H9 (cell line): ENCODE measurements around the gene TMPRSS6. TPM values are rescaled to one million over a fixed set of nuclear protein-coding genes. Genes with fewer than 3 reads are reported as not detected.

Source experiments
- DNase-seq: peaks from one replicate; pipeline ENCODE4 v3.0.0-alpha.2; 2017
- H2AFZ ChIP-seq: one replicate; pipeline ENCODE4 v1.6.1; 2013; ENCODE audit warnings: mild to moderate bottlenecking, low read length, control low read depth, moderate library complexity
- H2AK5ac ChIP-seq: 2 replicates; pipeline ENCODE4 v1.6.1; 2013; ENCODE audit warnings: low read length, control low read depth, mixed read lengths; ENCODE audit not compliant: insufficient read length
- H2BK120ac ChIP-seq: one replicate; pipeline ENCODE4 v1.6.1; 2013; ENCODE audit warnings: low read depth, mild to moderate bottlenecking, low read length, control low read depth, inconsistent platforms; ENCODE audit not compliant: poor library complexity, severe bottlenecking
- H2BK12ac ChIP-seq: 2 replicates; pipeline ENCODE4 v1.6.1; 2013; ENCODE audit warnings: low read length, control low read depth, mixed read lengths, low read depth; ENCODE audit not compliant: insufficient read length
- H2BK15ac ChIP-seq: 2 replicates; pipeline ENCODE4 v1.6.1; 2013; ENCODE audit warnings: low read depth, low read length, control low read depth
- H2BK20ac ChIP-seq: one replicate; pipeline ENCODE4 v1.6.1; 2013; ENCODE audit warnings: low read depth, mild to moderate bottlenecking, low read length, control low read depth, inconsistent platforms; ENCODE audit not compliant: poor library complexity, severe bottlenecking
- H2BK5ac ChIP-seq: 2 replicates; pipeline ENCODE4 v1.6.1; 2013; ENCODE audit warnings: low read length, control low read depth, mixed read lengths; ENCODE audit not compliant: insufficient read length
- H3K14ac ChIP-seq: 2 replicates; pipeline ENCODE4 v1.6.1; 2013; ENCODE audit warnings: low read length, control low read depth; ENCODE audit not compliant: insufficient read depth
- H3K18ac ChIP-seq: 2 replicates; pipeline ENCODE4 v1.6.1; 2013; ENCODE audit warnings: low read depth, mild to moderate bottlenecking, mixed read lengths, low read length, control low read depth; ENCODE audit not compliant: insufficient read length
- H3K23ac ChIP-seq: 2 replicates; pipeline ENCODE4 v1.6.1; 2013; ENCODE audit warnings: low read length, control low read depth, mixed read lengths, low read depth; ENCODE audit not compliant: insufficient read length
- H3K23me2 ChIP-seq: 2 replicates; pipeline ENCODE4 v1.6.1; 2013; ENCODE audit warnings: low read depth, mild to moderate bottlenecking, mixed read lengths, low read length, control low read depth; ENCODE audit not compliant: insufficient read length, poor library complexity, severe bottlenecking
- H3K27ac ChIP-seq: 2 replicates; pipeline ENCODE4 v1.5.1; 2013; ENCODE audit warnings: low read length, control low read depth, mixed read lengths, low read depth; ENCODE audit not compliant: insufficient read length
- H3K27me3 ChIP-seq: 2 replicates; pipeline ENCODE4 v1.6.1; 2013; ENCODE audit warnings: low read length, control low read depth, inconsistent platforms; ENCODE audit not compliant: insufficient read depth
- H3K4ac ChIP-seq: 2 replicates; pipeline ENCODE4 v1.6.1; 2013; ENCODE audit warnings: low read depth, mild to moderate bottlenecking, control low read depth, inconsistent platforms, low read length, moderate library complexity
- H3K4me1 ChIP-seq: 2 replicates; pipeline ENCODE4 v1.6.1; 2013; ENCODE audit warnings: low read length, control low read depth, inconsistent platforms; ENCODE audit not compliant: insufficient read depth
- H3K4me2 ChIP-seq: 2 replicates; pipeline ENCODE4 v1.6.1; 2013; ENCODE audit warnings: low read length, control low read depth, mixed read lengths; ENCODE audit not compliant: insufficient read length, insufficient read depth
- H3K56ac ChIP-seq: 2 replicates; pipeline ENCODE4 v1.6.1; 2013; ENCODE audit warnings: low read depth, mild to moderate bottlenecking, mixed read lengths, low read length, control low read depth; ENCODE audit not compliant: insufficient read length
- H3K79me1 ChIP-seq: 2 replicates; pipeline ENCODE4 v1.6.1; 2013; ENCODE audit warnings: low read depth, mild to moderate bottlenecking, moderate library complexity, low read length, control low read depth, inconsistent platforms; ENCODE audit not compliant: insufficient read depth, poor library complexity, severe bottlenecking
- H3K79me2 ChIP-seq: 2 replicates; pipeline ENCODE4 v1.6.1; 2013; ENCODE audit warnings: low read length, control low read depth, inconsistent platforms; ENCODE audit not compliant: insufficient read depth
- H3K9ac ChIP-seq: 2 replicates; pipeline ENCODE4 v1.6.1; 2013; ENCODE audit warnings: low read length, control low read depth, mixed read lengths; ENCODE audit not compliant: insufficient read length; ENCODE audit errors: extremely low read depth
- H3K9me3 ChIP-seq: one replicate; pipeline ENCODE4 v1.6.1; 2013; ENCODE audit warnings: low read depth, low read length, inconsistent platforms; ENCODE audit not compliant: control insufficient read depth
- H3T11ph ChIP-seq: one replicate; pipeline ENCODE4 v1.6.1; 2013; ENCODE audit warnings: mild to moderate bottlenecking, low read length, control low read depth, inconsistent platforms
- H4K20me1 ChIP-seq: one replicate; pipeline ENCODE4 v1.6.1; 2013; ENCODE audit not compliant: control insufficient read depth, insufficient read length, insufficient read depth
- H4K5ac ChIP-seq: 2 replicates; pipeline ENCODE4 v1.6.1; 2013; ENCODE audit warnings: low read depth, mild to moderate bottlenecking, mixed read lengths, low read length, control low read depth; ENCODE audit not compliant: insufficient read length
- H4K8ac ChIP-seq: replicated peaks from 2 replicates; pipeline ENCODE4 v1.6.1; 2013; ENCODE audit warnings: low read length, control low read depth, mixed read lengths, low read depth; ENCODE audit not compliant: insufficient read length
- H4K91ac ChIP-seq: 2 replicates; pipeline ENCODE4 v1.6.1; 2013; ENCODE audit warnings: low read depth, mild to moderate bottlenecking, moderate library complexity, mixed read lengths, low read length, control low read depth; ENCODE audit not compliant: insufficient read length
- H3K27ac Mint-ChIP-seq, 3 experiments: 2 replicates in 2 of 3; 3 replicates in 1 of 3; pipeline ENCODE4 v1.8.0; 2020 to 2021; ENCODE audit warnings: mixed read lengths in 3 of 3, mild to moderate bottlenecking in 1 of 3, moderate library complexity in 1 of 3
- H3K27me3 Mint-ChIP-seq: 2 replicates; pipeline ENCODE4 v1.8.0; 2021; ENCODE audit warnings: low read depth, mild to moderate bottlenecking, moderate library complexity, mixed read lengths
- H3K36me3 Mint-ChIP-seq, 3 experiments: 2 replicates in 2 of 3; 3 replicates in 1 of 3; pipeline ENCODE4 v1.8.0; 2020 to 2021; ENCODE audit warnings: low read depth in 3 of 3, mixed read lengths in 3 of 3; ENCODE audit not compliant: insufficient read depth in 1 of 3
- H3K4me1 Mint-ChIP-seq, 2 experiments: 2 replicates each; pipeline ENCODE4 v1.8.0; 2020; ENCODE audit warnings: mixed read lengths in 2 of 2
- H3K4me3 Mint-ChIP-seq, 2 experiments: 2 replicates in 1 of 2; 3 replicates in 1 of 2; pipeline ENCODE4 v1.8.0; 2020 to 2021; ENCODE audit warnings: mild to moderate bottlenecking in 2 of 2, mixed read lengths in 2 of 2, moderate library complexity in 1 of 2
- H3K9me3 Mint-ChIP-seq, 2 experiments: 2 replicates in 1 of 2; 3 replicates in 1 of 2; pipeline ENCODE4 v1.8.0; 2020; ENCODE audit warnings: mild to moderate bottlenecking in 2 of 2, mixed read lengths in 2 of 2, moderate library complexity in 1 of 2
- CTCF ChIP-seq: fragments of 200-600 bp; sonication (generic); conservative IDR thresholded peaks from 3 replicates; pipeline ENCODE4 v1.8.0; 2021; ENCODE audit warnings: antibody characterized with exemption, mild to moderate bottlenecking
- WGBS: extraction: QIAGEN DNeasy Blood & Tissue Kit; methylation state at CpG from one replicate; pipeline ENCODE4 v1.1.7; 2013; ENCODE audit warnings: missing lambda C conversion rate, low lambda C conversion rate, mixed read lengths; ENCODE audit not compliant: insufficient read length; ENCODE audit errors: extremely low coverage; 5-methylcytosine and 5-hydroxymethylcytosine counted together
- total RNA-seq: library from RNA; stranded (reverse); gene quantifications from 2 replicates; pipeline ENCODE4 v1.2.1, GENCODE V29; 2021

TMPRSS6 gene
- total RNA-seq, 1 experiment from 2014 or later: not detected

GRCh38 chr22:37126383-37126782 lies 16.9 kb upstream of the TMPRSS6 start:
- Histone ChIP-seq H3K23ac (no peak overlapping the region), H3K27ac (no peak overlapping the region), H3K4me2 (no peak overlapping the region), H4K5ac (no peak overlapping the region), H3T11ph (no peak overlapping the region), H3K79me1 (no peaks in the 10 kb centered on the region), H2BK5ac (no peak overlapping the region), H4K8ac (no peak overlapping the region), H2BK15ac (no peak overlapping the region), H2BK120ac (no peak overlapping the region), H4K91ac (no peak overlapping the region), H3K56ac (no peak overlapping the region), H3K9ac (no peak overlapping the region), H3K4me1 (peaks cover 5% of the 10 kb centered on the region; the same call in 1 of the 2 replicates), H3K27me3 (no peaks in the 10 kb centered on the region), H2AFZ (no peak overlapping the region), H4K20me1 (no peaks in the 10 kb centered on the region), H3K18ac (no peak overlapping the region), H2BK12ac (no peak overlapping the region), H3K23me2 (no peaks in the 10 kb centered on the region), H3K79me2 (no peaks in the 10 kb centered on the region), H3K9me3 (no peaks in the 10 kb centered on the region), H3K14ac (no peak overlapping the region), H2BK20ac (no peak overlapping the region), H2AK5ac (no peak overlapping the region), H3K4ac (no peak overlapping the region)
- Mint-ChIP-seq H3K36me3 (no peaks in the 10 kb centered on the region), H3K9me3 (no peaks in the 10 kb centered on the region), H3K27ac (no peak overlapping the region), H3K4me3 (no peak overlapping the region; a peak in 1 of 5 replicates), H3K27me3 (peaks cover 12% of the 10 kb centered on the region), H3K4me1 (peaks cover 17 to 42% of the 10 kb centered on the region in 2 experiments)
- TF ChIP-seq CTCF: no peak
- DNase-seq: peak; percentile 74
- no CpG with 5 or more reads among the region's 7 CpGs for WGBS
